Measurements from ENCODE around the gene KDM8.
"Not testable (repeated sequence)": the region's sequence is repeated elsewhere in the genome, so short reads cannot be mapped to it uniquely, and the experiment has no call there.

KDM8 gene

DNA sequence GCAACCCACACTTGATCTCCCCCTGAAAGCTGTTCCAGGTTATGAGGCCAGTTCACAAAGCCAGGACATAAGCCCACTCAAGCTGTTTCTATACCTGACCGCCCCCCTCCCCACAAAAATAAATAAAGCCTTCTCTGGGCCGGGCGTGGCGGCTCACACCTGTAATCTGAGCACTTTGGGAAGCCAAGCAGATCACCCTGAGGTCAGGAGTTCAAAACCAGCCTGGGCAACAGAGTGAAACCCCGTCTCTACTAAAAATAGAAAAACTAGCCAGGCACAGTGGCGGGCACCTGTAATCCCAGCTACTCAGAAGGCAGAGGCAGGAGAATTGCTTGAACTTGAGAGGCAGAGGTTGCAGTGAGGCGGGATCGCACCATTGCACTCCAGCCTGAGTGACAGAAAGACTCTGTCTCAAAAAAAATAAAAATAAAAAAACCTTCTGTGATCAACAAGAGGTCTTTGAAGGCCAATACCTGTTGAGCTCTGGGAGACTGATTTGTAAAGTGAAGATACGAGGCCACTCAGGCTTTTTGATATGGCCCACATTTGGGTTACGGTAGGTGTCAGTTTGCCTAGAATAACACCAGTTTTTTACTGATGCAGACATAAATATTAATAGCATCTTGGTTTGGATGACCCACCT lies 2.2 kb downstream of the KDM8 start:
- no peak overlapping the region for H2AFZ ChIP-seq (ENCODE audit: low read length)
- no peaks in the 10 kb centered on the region for H3F3A ChIP-seq (ENCODE audit: low read depth)
- H3K27me3 ChIP-seq (ENCODE audit: insufficient read depth, low read length, poor library complexity, severe bottlenecking): no peaks in the 10 kb centered on the region
- H4K20me1 ChIP-seq (ENCODE audit: insufficient read depth, low read length, poor library complexity, severe bottlenecking): no peaks in the 10 kb centered on the region
- no peak for TF ChIP-seq EZH2phosphoT487 (IDR thresholded peaks at IDR 0.05; ENCODE audit: borderline replicate concordance)
- TF ChIP-seq, protein P1, sequence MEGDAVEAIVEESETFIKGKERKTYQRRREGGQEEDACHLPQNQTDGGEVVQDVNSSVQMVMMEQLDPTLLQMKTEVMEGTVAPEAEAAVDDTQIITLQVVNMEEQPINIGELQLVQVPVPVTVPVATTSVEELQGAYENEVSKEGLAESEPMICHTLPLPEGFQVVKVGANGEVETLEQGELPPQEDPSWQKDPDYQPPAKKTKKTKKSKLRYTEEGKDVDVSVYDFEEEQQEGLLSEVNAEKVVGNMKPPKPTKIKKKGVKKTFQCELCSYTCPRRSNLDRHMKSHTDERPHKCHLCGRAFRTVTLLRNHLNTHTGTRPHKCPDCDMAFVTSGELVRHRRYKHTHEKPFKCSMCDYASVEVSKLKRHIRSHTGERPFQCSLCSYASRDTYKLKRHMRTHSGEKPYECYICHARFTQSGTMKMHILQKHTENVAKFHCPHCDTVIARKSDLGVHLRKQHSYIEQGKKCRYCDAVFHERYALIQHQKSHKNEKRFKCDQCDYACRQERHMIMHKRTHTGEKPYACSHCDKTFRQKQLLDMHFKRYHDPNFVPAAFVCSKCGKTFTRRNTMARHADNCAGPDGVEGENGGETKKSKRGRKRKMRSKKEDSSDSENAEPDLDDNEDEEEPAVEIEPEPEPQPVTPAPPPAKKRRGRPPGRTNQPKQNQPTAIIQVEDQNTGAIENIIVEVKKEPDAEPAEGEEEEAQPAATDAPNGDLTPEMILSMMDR (conservative IDR thresholded peaks at IDR 0.05; ENCODE audit: low read length): no peak
- H3K4me2 ChIP-seq (ENCODE audit: low read depth, low read length, poor library complexity, severe bottlenecking): peak overlapping the region; percentile 95
- H3K4me1 ChIP-seq (ENCODE audit: insufficient read depth, low read length, poor library complexity, severe bottlenecking): peaks cover 19% of the 10 kb centered on the region
- H3K79me2 ChIP-seq (ENCODE audit: insufficient read depth, low read length): peaks cover 22% of the 10 kb centered on the region
- no peaks in the 10 kb centered on the region for H3K9me2 ChIP-seq (replicated peaks; ENCODE audit: low read depth, low read length)
- peaks cover 3% of the 10 kb centered on the region; the same call in 1 of the 2 replicates for H3K36me3 ChIP-seq (ENCODE audit: insufficient read depth, low read length)
- H3K9ac ChIP-seq (ENCODE audit: low read depth, low read length, poor library complexity, severe bottlenecking): peak overlapping the region; percentile 98
- no peaks in the 10 kb centered on the region for H3K9me3 ChIP-seq (ENCODE audit: insufficient read depth, low read depth, low read length)
- H3K4me3 ChIP-seq (ENCODE audit: low read length, poor library complexity, severe bottlenecking): no peak overlapping the region

DNA sequence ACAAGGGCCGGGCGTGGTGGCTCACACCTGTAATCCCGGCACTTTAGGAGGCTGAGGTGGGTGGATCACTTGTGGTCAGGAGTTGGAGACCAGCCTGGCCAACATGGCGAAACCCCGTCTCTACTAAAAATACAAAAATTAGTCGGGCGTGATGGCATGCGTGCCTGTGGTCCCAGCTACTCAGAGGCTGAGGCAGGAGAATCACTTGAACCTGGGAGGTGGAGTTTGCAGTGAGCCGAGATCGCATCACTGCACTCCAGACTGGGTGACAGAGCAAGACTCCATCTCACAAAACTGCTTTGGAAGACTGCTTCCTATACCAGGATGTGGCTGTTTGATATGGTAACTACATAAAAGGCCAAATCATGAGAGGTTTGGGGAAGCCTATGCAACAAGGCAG lies 3.8 kb downstream of the KDM8 start:
- peaks cover 22% of the 10 kb centered on the region for H3K79me2 ChIP-seq (ENCODE audit: insufficient read depth, low read length)
- H4K20me1 ChIP-seq (ENCODE audit: insufficient read depth, low read length, poor library complexity, severe bottlenecking); H3F3A ChIP-seq (ENCODE audit: low read depth); H3K27me3 ChIP-seq (ENCODE audit: insufficient read depth, low read length, poor library complexity, severe bottlenecking); H3K4me3 ChIP-seq (ENCODE audit: low read length, poor library complexity, severe bottlenecking); H2AFZ ChIP-seq (ENCODE audit: low read length); H3K9me3 ChIP-seq (ENCODE audit: insufficient read depth, low read depth, low read length); H3K9ac ChIP-seq (ENCODE audit: low read depth, low read length, poor library complexity, severe bottlenecking); H3K9me2 ChIP-seq (replicated peaks; ENCODE audit: low read depth, low read length); H3K4me2 ChIP-seq (ENCODE audit: low read depth, low read length, poor library complexity, severe bottlenecking); H3K36me3 ChIP-seq (ENCODE audit: insufficient read depth, low read length): not testable (repeated sequence)
- peaks cover 29% of the 10 kb centered on the region for H3K4me1 ChIP-seq (ENCODE audit: insufficient read depth, low read length, poor library complexity, severe bottlenecking)

DNA sequence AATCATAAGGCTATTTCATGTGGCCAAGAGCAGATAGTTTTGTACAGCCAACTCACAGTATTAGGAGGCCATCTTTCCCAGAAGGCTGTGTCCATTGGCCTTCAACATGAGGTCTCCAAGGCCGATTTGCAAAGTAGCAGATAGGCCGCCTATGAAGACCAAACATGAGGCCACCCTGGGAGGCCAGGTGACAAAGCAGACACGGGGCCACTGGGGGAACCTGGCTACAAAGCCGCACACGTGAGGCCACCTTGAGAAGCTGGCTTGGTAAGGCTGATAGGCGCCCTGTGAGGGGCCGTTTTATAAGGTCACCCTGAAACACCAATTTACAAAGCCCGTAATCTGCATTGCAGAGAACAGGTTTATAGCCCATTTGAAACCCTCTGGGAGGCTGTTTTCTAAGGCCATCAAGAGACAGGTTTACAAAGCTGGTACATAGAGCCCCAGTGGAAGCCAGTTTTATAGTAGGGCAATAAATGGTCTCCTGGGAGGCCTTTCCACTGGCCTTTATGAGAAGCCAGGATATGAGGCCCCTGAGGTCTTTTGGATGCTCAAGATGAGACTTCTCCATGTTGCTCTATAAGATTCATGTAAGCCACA lies 4.9 kb downstream of the KDM8 start:
- no peaks in the 10 kb centered on the region for H4K20me1 ChIP-seq (ENCODE audit: insufficient read depth, low read length, poor library complexity, severe bottlenecking)
- TF ChIP-seq EZH2phosphoT487 (IDR thresholded peaks at IDR 0.05; ENCODE audit: borderline replicate concordance): no peak
- TF ChIP-seq, protein P1 (conservative IDR thresholded peaks at IDR 0.05; ENCODE audit: low read length): no peak
- H3K9me2 ChIP-seq (replicated peaks; ENCODE audit: low read depth, low read length): no peaks in the 10 kb centered on the region
- H3K4me2 ChIP-seq (ENCODE audit: low read depth, low read length, poor library complexity, severe bottlenecking): no peak overlapping the region
- no peak overlapping the region for H3K4me3 ChIP-seq (ENCODE audit: low read length, poor library complexity, severe bottlenecking)
- H2AFZ ChIP-seq (ENCODE audit: low read length): no peak overlapping the region
- peaks cover 22% of the 10 kb centered on the region for H3K79me2 ChIP-seq (ENCODE audit: insufficient read depth, low read length)
- no peak overlapping the region for H3K9ac ChIP-seq (ENCODE audit: low read depth, low read length, poor library complexity, severe bottlenecking)
- peaks cover 4% of the 10 kb centered on the region; the same call in 1 of the 2 replicates for H3K36me3 ChIP-seq (ENCODE audit: insufficient read depth, low read length)
- peaks cover 23% of the 10 kb centered on the region for H3K4me1 ChIP-seq (ENCODE audit: insufficient read depth, low read length, poor library complexity, severe bottlenecking)
- no peaks in the 10 kb centered on the region for H3K27me3 ChIP-seq (ENCODE audit: insufficient read depth, low read length, poor library complexity, severe bottlenecking)
- no peaks in the 10 kb centered on the region for H3F3A ChIP-seq (ENCODE audit: low read depth)
- no peaks in the 10 kb centered on the region for H3K9me3 ChIP-seq (ENCODE audit: insufficient read depth, low read depth, low read length)

DNA sequence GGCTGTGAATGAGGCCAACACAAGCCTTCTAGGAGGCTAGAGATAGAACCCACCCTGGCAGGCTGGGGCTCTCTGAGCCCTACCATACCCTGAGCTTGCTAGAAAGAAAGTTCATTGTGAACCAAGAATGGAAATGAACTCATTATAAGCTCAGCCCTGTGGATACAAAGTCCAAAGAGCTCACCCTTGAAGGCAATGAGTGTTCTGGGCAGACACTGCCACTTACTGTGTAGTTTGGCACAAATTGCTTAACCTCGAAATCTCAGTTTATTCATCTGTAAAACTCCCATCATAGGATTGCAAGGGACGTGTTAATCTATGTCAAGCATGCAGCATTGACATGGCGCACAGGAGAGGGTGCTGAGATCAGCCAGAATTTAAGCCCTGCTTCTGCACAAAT lies 5.5 kb downstream of the KDM8 start:
- Histone ChIP-seq H3K4me3 (ENCODE audit: low read length, poor library complexity, severe bottlenecking) (no peak overlapping the region), H3K4me2 (ENCODE audit: low read depth, low read length, poor library complexity, severe bottlenecking) (no peak overlapping the region)

More for the DNA sequence above, 5.5 kb downstream of the KDM8 start:
- Histone ChIP-seq H3K4me1 (ENCODE audit: insufficient read depth, low read length, poor library complexity, severe bottlenecking) (peaks cover 23% of the 10 kb centered on the region), H3K9me2 (replicated peaks; ENCODE audit: low read depth, low read length) (no peaks in the 10 kb centered on the region), H3K36me3 (ENCODE audit: insufficient read depth, low read length) (peaks cover 4% of the 10 kb centered on the region; the same call in 1 of the 2 replicates), H3K9ac (ENCODE audit: low read depth, low read length, poor library complexity, severe bottlenecking) (no peak overlapping the region), H3F3A (ENCODE audit: low read depth) (no peaks in the 10 kb centered on the region), H4K20me1 (ENCODE audit: insufficient read depth, low read length, poor library complexity, severe bottlenecking) (no peaks in the 10 kb centered on the region), H2AFZ (ENCODE audit: low read length) (no peak overlapping the region), H3K27me3 (ENCODE audit: insufficient read depth, low read length, poor library complexity, severe bottlenecking) (no peaks in the 10 kb centered on the region), H3K79me2 (ENCODE audit: insufficient read depth, low read length) (peaks cover 22% of the 10 kb centered on the region), H3K9me3 (ENCODE audit: insufficient read depth, low read depth, low read length) (no peaks in the 10 kb centered on the region)
- TF ChIP-seq, protein P1 (conservative IDR thresholded peaks at IDR 0.05; ENCODE audit: low read length): no peak
- TF ChIP-seq EZH2phosphoT487 (IDR thresholded peaks at IDR 0.05; ENCODE audit: borderline replicate concordance): no peak
